ENCODE data around the gene PRKAG1. TPM values are rescaled to one million over a fixed set of nuclear protein-coding genes. Genes with fewer than 3 reads are reported as not detected.

The PRKAG1 gene
- polyA plus RNA-seq, 3 donors: 33.6 to 59.4 (median 54.5) TPM

GRCh38 chr12:49020441-49020840 is 1.9 kb upstream of the PRKAG1 start:
- H3K27ac ChIP-seq (ENCODE audit: low read depth, low read length): no peak overlapping the region
- 84 to 87% (median 86%) methylated on average over 6 of the region's 6 CpGs for WGBS, 3 donors

- H3K27ac ChIP-seq (ENCODE audit: low read depth, low read length): peak overlapping the region; percentile 79
- 45 to 76% (median 49%) methylated on average over 10 of the region's 10 CpGs for WGBS, 3 donors
Measured at GRCh38 chr12:49019443-49020324, 1.1 kb upstream of the PRKAG1 start.

GRCh38 chr12:49019120-49019430 is 499 bp upstream of the PRKAG1 start:
- peak overlapping the region; percentile 79 for H3K27ac ChIP-seq (ENCODE audit: low read depth, low read length)
- WGBS, 3 donors: 1 to 6% (median 1%) methylated on average over 8 of the region's 8 CpGs

- WGBS, 3 donors: 0 to 1% (median 1%) methylated on average over 8 of the region's 8 CpGs
- peak overlapping the region; percentile 8 for H3K27ac ChIP-seq (ENCODE audit: low read depth, low read length)
Measured at GRCh38 chr12:49017891-49018260, 700 bp downstream of the PRKAG1 start.

- 80 to 89% (median 87%) methylated on average over 1 of the region's 1 CpG for WGBS, 3 donors
- H3K27ac ChIP-seq (ENCODE audit: low read depth, low read length): no peak overlapping the region
Measured at GRCh38 chr12:49015196-49015595, 3.4 kb downstream of the PRKAG1 start.

GRCh38 chr12:49014547-49014946 is 4.0 kb downstream of the PRKAG1 start:
- no peak overlapping the region for H3K27ac ChIP-seq (ENCODE audit: low read depth, low read length)
- 43 to 80% (median 61%) methylated on average over 1 of the region's 1 CpG for WGBS, 3 donors

GRCh38 chr12:49013428-49013827 is 5.1 kb downstream of the PRKAG1 start:
- WGBS, 3 donors: 85 to 95% (median 94%) methylated on average over 3 of the region's 3 CpGs
- H3K27ac ChIP-seq (ENCODE audit: low read depth, low read length): no peak overlapping the region

GRCh38 chr12:49012739-49013138 is 5.8 kb downstream of the PRKAG1 start:
- no peak overlapping the region for H3K27ac ChIP-seq (ENCODE audit: low read depth, low read length)

GRCh38 chr12:49010092-49010668 is 8.4 kb downstream of the PRKAG1 start:
- H3K27ac ChIP-seq (ENCODE audit: low read depth, low read length): no peak overlapping the region
- WGBS, 3 donors: 92 to 96% (median 92%) methylated on average over 3 of the region's 3 CpGs

- H3K27ac ChIP-seq (ENCODE audit: low read depth, low read length): no peak overlapping the region
- WGBS, 3 donors: 56 to 100% (median 94%) methylated on average over 1 of the region's 1 CpG
Measured at GRCh38 chr12:49008943-49009342, 9.6 kb downstream of the PRKAG1 start.

- no peak overlapping the region for H3K27ac ChIP-seq (ENCODE audit: low read depth, low read length)
- WGBS, 3 donors: 90 to 100% (median 98%) methylated on average over 2 of the region's 2 CpGs
Measured at GRCh38 chr12:49000346-49000745, 18.2 kb downstream of the PRKAG1 start.

GRCh38 chr12:48999371-49000131 is 19.0 kb downstream of the PRKAG1 start, which contains the start of gene DDN:
Gene DDN, minus strand, starts transcription at chr12:48999375. Its CDS starts 88 bp downstream, at chr12:48999287.
- no peak within 1 kb of the TSS for H3K27ac ChIP-seq (ENCODE audit: low read depth, low read length)
- 2 to 4% (median 4%) methylated on average over 25 to 30 of the region's 30 CpGs for WGBS, 3 donors

- 1 to 2% (median 1%) methylated on average over 39 to 48 of the region's 48 CpGs for whole genome bisulfite sequencing, 3 donors
- H3K27ac ChIP-seq (ENCODE audit: low read depth, low read length): no peak overlapping the region
Measured at GRCh38 chr12:48998497-48999353, 19.9 kb downstream of the PRKAG1 start.

GRCh38 chr12:48997719-48998496 is 20.7 kb downstream of the PRKAG1 start:
- no peak overlapping the region for H3K27ac ChIP-seq (ENCODE audit: low read depth, low read length)
- WGBS, 3 donors: 2 to 4% (median 3%) methylated on average over 51 to 57 of the region's 57 CpGs

GRCh38 chr12:48996794-48997718 is 21.5 kb downstream of the PRKAG1 start:
- 3 to 14% (median 6%) methylated on average over 71 of the region's 71 CpGs for WGBS, 3 donors

GRCh38 chr12:48995086-48995879 is 23.3 kb downstream of the PRKAG1 start:
- WGBS, 3 donors: 4 to 7% (median 6%) methylated on average over 32 of the region's 32 CpGs
- no peak overlapping the region for H3K27ac ChIP-seq (ENCODE audit: low read depth, low read length)

More at GRCh38 chr12:48996794-48997718, 21.5 kb downstream of the PRKAG1 start:
- no peak overlapping the region for H3K27ac ChIP-seq (ENCODE audit: low read depth, low read length)
